Activated CD8-positive, alpha-beta memory T cell treated with anti-CD3 and anti-CD28 coated beads, Interleukin-2, amount 50 U/mL, for 48 hours (primary cell): ENCODE data around the gene RALGPS1.

Experiments
- DNase-seq: peaks from one replicate; pipeline ENCODE4 v3.0.0-alpha.2; 2020

Gene RALGPS1

DNA sequence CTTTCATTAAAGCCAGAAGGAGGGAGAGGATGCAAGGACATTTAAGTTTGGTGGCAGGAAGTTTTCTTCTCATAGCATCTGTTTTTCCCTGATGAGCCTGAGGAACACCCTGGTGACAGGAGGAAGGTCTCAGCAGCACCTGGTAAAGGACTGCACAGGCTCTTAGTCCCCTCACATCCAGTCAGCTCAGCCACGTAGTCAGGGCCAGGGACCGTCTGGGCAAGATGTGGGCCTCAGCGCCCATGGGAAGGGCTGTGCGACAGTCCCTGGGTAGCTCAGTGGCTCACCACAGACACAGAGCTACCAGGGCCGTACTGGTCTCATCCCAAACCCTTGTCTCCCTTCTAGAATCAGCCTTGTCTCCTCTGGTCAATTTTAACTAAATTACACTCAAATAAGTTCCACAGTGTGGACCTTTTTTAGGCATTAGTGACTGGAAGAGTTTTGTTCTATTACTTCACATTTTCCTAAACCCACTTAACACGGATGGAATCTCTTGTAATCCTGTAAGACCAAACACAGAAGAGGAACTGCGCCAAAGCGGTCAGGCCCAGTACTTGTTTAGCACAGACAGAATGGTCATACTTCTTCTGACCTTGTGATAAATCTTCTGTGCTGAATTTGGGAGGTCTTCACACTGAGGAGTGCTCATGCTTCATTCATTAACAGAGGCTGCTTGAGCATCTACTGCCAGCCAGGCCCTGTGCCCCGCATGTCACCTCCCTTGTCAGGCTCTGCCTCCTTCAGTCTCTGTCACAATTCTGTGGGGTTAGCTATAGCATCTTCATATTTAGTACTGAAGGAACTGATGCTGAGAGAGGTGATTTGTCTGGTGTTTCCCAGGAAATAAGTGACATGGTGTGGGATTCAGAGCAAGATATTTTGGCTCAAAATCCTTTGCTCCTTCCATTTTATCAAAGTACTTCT is 116.5 kb downstream of the RALGPS1 start:
- DNase-seq, result no peak

DNA sequence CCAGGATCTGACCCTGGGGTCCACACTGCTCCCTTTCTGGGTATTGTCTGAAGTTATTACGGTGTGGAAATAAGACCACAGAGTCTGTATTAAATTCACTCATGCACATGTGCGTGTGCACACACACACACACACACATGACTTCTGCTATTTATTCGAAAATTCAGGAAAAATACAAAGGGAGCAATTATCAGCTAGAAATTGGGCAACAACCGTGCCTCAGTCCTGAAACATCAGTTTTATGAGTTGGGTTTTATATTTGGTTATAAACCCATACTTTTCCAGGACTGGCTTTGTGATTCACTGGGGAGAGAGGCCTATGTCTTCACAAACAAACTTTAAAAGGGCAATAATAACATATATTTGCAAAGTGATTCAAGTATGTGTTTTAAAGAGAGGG is 117.7 kb downstream of the RALGPS1 start:
- DNase-seq, result no peak

DNA sequence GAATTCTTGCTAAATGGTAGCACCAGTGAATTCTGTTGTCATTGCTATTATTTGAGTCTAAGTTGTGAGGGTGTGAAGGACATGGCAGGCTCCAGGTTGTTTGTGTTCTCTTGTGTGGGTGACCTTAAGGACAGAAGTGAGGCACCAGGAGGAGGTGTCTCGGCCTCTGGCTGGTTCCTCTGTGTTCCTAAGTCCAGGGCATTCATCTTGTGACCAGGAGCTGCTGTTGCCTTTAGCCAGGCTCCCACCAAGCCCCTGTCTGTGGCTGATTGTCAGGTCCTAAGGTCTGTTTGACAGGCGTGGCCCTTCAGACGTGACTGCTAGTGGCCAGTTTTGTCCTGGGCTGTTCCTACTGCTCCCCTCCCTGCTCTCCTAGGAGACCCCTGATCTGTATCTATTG is 118.5 kb downstream of the RALGPS1 start:
- DNase-seq, result no peak

- DNase-seq, result no peak
Observed at GRCh38 chr9:127033789-127034188, 119.2 kb downstream of the RALGPS1 start.

DNA sequence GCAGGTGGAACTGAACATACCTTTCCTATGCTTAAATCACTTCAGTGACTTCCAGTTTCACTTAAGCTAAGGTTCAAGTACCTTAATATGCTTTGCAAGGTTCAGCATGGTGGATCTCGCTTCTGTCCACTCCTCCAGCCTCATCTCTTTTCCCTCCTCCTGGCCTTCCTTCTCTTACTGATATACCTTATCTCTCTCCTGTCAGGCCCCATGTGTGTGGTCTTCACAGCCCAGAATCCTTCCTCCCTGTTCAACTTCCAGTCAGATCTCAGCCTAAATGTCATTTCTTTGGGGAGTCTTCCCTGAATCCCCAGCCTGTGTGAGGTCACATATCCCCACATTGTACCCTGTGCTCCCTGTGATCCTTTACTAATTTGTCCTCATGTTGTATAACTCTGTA is 120.1 kb downstream of the RALGPS1 start:
- no peak for DNase-seq

DNA sequence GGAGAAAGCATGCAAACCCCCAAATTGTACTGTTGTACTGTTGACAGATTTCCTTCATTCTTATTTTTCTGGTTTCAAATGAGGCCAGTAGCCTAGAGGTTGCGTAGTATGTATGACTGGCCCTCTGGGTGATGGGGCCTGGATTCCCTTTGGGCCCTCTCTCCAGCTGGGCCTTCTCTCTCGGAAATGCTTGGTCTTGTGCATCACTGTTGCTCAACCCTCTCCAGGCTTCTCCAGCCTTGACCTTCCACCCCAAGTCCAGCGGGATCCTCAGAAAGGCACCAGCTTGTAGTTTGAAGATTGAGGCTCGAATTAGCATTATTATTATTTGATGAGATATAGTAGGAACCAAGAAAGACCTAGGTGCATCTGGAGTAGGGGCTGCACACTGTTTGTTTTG is 120.8 kb downstream of the RALGPS1 start:
- DNase-seq, result no peak

GRCh38 chr9:127035948-127036347 is 121.4 kb downstream of the RALGPS1 start:
- DNase-seq, result no peak

GRCh38 chr9:127036437-127036836 is 121.9 kb downstream of the RALGPS1 start:
- DNase-seq, result no peak

DNA sequence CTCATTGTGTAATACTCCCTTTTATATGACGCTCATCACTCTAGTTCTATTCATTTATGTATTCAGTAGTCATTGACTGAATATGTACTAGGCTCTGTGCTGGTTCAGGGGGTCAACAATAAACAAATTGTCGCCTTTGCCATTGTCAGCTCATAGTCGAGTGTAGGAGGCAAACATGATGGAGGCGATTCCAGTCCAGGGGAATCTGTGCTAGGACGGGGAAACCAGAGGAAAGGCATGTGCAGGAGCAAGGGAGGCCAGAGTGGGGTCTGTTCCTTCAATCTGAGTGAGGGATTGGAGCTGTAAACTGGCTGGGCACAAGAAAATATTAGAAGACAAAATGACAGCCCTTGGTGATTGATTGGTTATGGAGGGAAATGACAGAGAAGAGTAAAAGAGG is 123.9 kb downstream of the RALGPS1 start:
- DNase-seq, result no peak

DNA sequence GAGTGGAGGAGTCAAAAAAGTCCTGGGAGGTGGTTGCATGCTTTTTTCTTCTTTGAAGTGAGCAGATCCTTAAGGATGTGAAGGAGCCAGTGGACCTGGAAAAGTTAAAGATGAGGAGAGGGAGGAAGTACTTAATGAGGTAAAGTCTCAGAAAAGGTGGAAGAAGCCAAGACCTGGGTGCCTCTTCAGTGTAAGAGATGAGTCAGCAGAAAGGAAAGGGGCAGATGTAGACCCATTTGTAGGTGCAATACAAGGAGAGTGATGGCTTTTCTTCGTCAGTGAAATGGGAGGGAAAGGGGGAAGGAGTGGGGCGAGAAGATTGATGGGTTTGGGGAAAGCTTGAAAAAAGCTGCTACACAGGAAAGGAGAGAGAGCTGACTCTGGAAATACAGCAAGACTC is 124.9 kb downstream of the RALGPS1 start:
- no peak for DNase-seq

DNA sequence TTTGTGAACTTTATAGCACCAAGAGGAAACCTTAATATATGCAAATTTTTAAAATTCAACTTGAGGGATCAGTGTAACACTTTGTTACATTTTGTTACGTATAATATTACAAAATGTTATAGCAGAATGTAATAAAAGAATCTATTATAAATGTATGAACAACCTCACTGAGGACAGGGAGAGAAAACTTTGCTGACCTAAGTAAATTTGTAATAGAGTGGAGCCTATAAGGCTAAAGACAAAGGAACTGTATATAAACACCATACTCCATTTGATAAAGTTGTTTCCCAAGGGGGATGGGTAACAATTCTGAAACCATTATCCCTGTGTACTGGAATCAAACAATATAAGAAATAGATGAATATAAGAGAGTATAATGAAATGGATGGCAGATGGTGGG is 130.6 kb downstream of the RALGPS1 start:
- no peak for DNase-seq

GRCh38 chr9:127047971-127048370 is 133.4 kb downstream of the RALGPS1 start:
- DNase-seq, result no peak

DNA sequence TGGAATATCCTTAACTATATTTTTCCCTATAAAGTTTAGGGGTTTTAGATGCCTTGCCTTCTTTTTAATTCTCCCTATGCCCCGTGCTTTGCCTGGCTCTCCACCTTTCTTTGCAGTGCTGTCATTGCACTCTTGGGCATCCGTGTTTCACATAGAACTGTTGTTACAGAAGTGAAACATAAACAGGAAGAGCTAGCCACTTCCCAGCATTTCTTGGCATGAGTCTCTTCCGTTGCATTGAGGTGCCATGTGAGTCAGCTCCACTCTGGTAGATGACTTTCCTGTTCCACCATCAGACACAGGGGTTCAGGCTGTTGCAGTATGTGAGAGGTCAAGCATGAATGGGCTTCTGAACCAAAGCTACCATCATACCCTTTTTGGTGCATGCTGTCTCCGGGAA is 134.5 kb downstream of the RALGPS1 start:
- no peak for DNase-seq

DNA sequence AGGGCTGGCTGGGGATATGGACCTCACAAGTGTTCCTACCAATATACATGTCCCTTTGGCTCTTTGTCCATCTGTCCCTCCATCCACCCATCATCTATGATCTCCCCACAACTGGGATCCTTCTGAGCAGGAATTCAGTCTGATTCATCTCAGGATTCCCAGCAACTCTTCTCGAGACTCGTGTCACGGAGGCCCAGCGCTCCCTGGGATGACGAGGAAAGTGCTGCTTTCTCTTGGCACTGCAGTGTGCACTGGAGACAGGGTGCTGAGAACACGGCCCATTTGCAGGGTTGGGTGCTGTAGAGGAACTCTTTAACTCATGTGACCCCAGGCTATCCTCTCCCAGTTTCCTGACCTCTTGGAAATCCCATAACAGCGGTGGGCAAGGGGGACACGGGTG is 135.0 kb downstream of the RALGPS1 start:
- DNase-seq, result no peak

- DNase-seq, result no peak
Observed at GRCh38 chr9:127050152-127050551, 135.6 kb downstream of the RALGPS1 start.

- no peak for DNase-seq
Observed at GRCh38 chr9:127050591-127051001, 136.0 kb downstream of the RALGPS1 start.

- no peak for DNase-seq
Observed at GRCh38 chr9:127051881-127052595, 137.5 kb downstream of the RALGPS1 start.

DNA sequence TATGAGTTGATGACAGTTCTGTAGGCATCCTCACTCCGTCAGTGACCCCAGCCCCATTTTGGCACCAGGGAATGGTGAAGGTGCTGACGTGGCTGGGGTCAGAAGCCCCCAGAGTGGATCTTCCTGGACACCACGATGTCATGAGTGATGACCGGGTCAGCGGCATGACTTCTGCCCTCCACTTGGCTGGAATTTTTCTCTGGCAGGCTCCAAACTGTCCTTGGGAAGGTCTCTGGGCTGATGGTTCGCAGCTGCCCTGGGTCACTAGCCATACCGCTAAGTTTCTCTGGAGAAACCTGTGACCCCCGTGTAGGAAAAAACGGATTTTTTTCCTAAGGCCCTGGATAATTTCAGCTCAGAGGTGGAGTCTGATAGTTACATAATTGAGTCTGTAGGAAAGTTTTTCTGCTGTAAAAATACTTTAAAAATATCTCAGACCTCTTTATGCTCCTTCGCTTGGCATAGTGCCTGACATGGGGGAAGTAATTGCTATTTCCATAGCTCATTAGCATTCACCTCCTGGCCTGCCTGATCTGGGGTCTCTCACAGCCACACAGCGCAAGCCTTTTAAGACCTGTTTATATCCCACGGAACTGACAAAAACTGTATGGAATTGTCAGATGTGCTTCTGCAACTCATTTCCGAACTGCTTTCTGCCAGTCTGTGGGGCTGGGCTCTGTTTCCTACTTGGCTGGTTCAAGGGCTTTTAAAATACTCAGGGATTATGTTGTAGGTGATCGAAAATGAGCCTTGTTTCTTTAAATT is 138.7 kb downstream of the RALGPS1 start:
- DNase-seq, result no peak

- no peak for DNase-seq
Observed at GRCh38 chr9:127053960-127054359, 139.4 kb downstream of the RALGPS1 start.

- no peak for DNase-seq
Observed at GRCh38 chr9:127055745-127056402, 141.3 kb downstream of the RALGPS1 start.

GRCh38 chr9:127056446-127056845 is 141.9 kb downstream of the RALGPS1 start:
- no peak for DNase-seq

DNA sequence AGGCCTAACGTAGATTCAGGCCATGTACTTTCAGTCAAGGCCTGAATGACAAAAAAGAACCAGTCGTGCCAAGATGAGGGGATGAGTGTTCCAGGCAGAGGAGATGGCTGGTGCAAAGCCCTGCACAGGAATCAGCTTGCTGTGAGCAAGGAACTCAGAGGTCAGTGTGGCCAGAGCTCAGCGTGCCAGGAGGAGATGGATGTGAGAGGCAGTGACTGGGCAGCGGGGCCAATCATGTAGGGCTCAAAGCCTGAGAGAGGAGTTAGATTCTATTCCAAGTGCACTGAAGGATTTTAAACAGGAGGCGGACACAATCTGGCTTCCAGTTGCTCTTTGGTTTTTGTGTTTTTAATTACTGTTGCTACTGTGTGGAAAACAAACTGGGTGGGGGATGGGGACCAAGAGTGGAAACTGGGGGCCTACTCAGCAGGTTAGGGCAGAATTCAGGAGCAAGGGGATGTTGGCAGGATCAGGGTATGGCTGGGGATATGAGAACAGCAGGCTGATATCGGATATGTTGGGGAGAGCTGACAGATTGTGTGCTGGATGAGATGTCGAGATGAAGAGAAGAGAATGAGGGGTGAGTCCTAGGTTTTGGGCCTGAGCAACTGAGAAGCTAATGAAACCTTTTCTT is 143.5 kb downstream of the RALGPS1 start:
- DNase-seq, result no peak
